ENCODE data around the gene DTNB.

DNA sequence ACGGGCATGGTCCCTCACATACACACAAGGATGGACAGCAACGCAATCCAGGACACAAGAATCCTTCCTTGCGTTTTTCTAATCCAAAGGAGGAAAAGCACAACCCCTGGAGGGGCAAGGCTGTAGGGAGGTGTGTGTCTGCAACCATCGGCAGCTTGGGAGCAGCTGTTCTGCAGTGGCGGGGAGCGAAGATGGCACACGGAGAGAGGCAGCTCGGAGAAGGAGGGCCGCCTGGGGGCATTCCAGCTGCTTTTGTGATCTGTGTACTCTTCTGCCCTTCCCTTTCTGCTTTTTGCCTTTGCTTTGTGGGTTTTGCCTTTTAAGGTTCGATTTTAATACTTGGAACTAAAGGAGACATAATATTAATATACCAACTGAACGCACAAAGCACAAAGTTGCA lies 194.6 kb downstream of the DTNB start:
- TF ChIP-seq POLR2AphosphoS5 (IDR thresholded peaks at IDR 0.05; ENCODE audit: low read depth, low read length): no peak
- TF ChIP-seq SPI1 (IDR thresholded peaks at IDR 0.05; ENCODE audit: low read depth, low read length): no peak
- no peak for TF ChIP-seq TAF1 (IDR thresholded peaks at IDR 0.05; ENCODE audit: low read depth, low read length)
- no peak for TF ChIP-seq POLR2A (IDR thresholded peaks at IDR 0.05; ENCODE audit: low read depth, low read length)
- no peak for TF ChIP-seq PAX5 (IDR thresholded peaks at IDR 0.05; ENCODE audit: insufficient read depth, low read length, severe bottlenecking)

Data from GM12891 (cell line).